CD1c-positive myeloid dendritic cell (primary cell): ENCODE data around the gene EFCAB11.
A peak's percentile ranks its signal among the peaks of the same experiment; 100 is the strongest.

ENCODE experiments used
- DNase-seq: peaks from one replicate; pipeline ENCODE4 v3.0.0-alpha.2; 2016; ENCODE audit errors: extremely low spot score

The EFCAB11 gene, protein sequence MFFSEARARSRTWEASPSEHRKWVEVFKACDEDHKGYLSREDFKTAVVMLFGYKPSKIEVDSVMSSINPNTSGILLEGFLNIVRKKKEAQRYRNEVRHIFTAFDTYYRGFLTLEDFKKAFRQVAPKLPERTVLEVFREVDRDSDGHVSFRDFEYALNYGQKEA

DNA sequence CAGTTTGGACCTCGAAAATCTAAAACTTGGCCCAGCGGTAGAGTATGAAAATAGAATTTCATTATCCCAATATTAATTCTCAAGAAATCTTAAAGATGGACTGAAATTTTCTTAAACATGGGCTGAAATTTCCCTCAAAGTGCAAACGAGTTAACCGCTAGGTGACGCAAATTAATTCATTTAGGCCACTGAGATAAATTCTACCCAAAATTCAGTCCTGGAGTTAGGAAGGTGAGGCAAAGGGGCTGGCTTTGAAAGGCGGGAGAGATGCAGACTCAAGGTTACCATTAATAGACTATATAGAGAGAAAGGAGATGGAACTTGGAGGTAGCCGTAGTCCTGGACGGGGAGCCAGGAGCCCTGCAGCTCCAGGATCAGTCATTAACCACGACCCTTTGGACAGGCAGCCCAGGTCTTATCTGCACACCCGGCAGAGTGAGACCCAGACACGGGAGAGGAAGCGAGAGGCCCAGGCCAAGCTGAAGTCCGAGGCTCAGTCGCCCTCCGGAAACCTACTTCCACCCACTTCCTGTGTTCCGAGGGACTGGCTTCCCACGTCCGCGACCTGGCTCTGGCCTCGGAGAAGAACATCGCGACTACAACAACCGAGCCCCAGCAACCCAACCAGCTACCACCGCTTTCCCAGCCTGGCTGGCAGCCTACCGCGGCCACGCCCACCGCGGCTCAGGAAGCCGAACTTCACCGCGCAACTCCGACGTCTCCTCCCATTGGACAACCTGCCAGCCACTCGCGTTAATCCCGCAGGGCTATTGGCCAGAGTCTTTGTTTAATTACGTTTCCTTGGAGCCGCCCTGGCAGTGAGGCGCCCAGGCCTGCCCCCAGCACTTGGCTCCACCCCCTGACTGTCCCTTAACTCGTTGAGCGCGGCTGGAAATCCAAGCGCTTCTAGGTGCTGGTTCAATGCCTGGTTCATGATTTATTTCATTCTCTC lies at the start of gene EFCAB11:
Gene EFCAB11, minus strand, starts transcription at position 661 of the 952 bp plus-strand sequence. Its CDS starts 70 bp downstream, at position 591.
- DNase-seq: peak; percentile 99

DNA sequence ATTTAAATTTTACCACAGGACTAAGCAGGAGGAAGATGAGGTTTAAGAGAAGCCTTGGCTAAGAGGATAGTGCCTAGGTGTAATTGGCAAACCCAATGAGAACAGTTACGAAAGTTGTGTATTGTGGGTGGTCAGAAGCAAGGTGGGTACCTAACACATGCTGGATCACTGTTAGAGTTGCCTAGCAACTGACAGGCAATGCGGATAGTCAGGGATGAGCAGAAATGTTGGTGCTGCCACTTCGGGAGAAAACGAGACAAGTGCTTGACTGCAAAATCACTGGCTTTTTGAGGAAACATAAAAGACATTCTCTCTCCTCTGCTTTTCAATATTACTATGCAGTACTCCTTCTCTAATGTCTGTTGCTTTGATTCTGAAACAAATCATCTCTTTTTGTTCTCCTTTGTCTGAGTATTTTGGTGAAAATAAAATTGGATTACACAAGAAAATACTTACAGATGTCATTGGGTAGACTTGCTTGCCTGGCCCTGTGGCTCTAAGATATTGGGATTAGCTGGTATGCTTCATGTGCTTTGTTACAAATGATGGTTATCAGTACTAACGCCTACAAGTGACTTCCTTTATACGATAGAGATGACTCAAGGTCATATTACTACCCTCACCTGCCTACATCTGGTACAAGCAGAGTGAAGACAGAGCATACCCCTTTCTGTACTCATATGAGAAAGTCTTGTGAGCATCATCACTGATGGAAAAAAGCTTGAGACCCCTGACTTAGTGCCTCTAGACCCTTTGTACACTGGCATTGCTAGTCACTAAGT lies 49.2 kb upstream of the EFCAB11 start:
- no peak for DNase-seq

DNA sequence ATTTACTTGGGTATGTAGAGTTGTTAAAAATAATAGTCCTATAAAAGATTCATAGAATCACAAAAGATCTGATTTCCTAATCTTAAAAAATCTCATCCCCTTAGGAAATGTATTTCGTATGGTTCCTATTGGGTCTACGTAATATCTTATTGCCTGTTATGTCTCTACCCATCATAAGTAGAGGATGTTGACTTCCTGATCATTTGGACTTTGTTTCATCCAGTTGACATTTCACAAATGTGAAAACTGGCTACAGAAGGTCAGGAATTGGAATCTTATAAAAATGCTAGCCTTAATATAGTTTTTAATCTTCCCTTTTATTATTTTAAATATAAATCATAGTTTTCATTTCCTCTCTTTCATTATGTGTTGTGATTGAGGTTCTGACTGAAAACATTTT lies 46.4 kb upstream of the EFCAB11 start:
- no peak for DNase-seq

DNA sequence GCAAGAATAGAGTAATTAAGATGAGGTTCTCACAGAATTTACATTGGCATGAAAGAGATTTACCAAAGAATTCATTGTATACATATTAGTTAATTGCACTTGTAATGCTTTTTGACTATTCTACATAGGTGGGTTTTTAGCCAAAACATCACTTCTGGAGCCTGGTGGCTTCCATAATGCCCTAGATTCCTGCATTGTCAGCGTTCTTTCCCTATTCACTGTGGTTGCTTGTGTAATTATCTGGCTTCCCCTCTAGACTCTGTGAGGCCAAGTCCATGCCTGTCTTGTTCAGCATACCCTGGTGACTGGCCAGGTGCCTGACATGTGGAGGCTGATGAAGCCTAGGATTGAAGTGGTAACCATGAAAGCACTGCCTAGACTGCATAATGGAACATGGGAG lies 42.4 kb upstream of the EFCAB11 start:
- DNase-seq: no peak

DNA sequence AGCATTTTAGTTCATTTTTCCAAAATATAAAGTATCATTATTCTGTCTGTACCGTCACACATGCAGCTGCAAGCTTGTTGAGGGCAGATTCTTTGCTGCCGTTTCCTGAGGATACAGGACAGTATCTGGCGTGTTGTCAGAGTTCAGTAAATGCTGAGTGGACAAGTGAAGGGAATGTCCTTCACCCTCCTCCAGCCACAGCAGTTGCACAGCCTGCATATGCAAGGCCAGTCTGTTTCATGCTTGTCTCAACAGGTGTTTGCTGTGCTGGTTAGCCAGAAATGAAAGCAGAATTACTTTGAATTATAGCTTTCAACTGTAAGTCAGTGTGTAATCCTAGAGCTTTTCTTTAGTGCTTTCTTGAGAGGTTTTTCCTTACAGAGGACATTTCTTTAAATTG lies 37.7 kb upstream of the EFCAB11 start:
- no peak for DNase-seq

DNA sequence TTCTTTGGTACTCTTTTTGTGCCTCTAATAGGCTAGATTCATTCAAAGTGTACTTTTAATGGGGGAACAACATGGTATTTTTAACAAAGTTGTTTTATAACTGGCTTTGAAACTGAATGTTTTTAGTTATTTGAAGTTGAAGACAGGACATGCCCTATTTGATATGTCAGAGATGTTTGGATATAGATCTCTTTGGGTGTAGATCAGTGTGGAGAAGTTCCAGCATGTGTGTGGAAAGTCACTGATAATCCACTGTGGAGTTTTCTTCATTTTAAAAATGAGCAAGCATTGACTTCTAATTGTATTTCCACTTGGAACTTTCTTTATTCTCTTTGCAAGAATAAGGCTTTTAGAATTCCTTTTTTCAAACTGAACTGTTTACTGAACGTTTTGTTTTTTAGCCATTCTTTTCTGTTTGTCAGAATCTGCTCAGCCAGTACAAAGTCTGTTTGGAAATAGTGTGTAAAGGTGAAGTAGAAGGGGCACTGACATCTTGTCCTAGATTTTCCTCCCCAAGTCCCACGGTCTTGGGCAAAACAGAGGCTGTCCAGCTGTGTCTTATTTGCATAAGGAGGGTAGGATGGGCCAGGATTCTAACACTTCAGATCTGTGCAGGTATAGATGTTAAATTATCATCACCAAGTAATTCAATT lies 36.2 kb upstream of the EFCAB11 start:
- no peak for DNase-seq

DNA sequence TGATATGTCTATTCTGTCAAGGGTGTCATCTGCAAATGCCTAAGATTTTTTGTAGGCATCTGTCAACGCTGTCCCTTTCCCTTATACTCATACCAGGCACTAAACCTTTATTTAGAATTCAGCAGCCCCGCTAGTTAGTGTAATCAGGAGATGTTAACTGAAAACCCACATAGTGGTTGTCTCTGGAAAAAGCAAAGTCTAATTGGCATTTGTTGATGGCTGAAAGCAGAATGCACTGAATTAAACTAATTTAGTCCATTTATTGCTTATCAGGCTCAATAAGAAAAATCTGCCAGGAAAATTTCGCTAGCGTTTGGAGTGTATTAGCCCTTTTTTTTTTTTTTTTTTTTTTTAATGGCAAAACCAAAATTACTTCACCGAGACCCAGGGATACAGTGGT lies 35.7 kb upstream of the EFCAB11 start:
- no peak for DNase-seq

DNA sequence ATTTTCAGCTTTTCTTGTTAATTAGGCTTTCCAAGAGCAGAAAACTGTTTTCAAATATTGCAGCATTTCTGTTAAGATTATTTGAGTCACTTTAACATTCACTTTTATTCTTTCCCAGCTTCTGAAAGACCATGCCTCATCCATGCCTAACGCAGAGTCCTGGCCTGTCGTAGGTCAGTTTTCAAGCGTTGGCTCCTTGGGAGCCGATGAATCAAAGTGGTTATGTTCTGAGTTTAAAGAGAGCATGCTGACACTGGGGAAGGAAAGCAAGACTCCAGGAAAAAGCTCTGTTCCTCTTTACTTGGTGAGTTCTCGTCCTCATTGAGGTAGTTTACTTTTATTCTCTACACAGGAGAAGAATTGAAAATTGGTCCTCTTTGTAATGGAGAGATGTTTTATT lies 34.3 kb upstream of the EFCAB11 start:
- DNase-seq: no peak

DNA sequence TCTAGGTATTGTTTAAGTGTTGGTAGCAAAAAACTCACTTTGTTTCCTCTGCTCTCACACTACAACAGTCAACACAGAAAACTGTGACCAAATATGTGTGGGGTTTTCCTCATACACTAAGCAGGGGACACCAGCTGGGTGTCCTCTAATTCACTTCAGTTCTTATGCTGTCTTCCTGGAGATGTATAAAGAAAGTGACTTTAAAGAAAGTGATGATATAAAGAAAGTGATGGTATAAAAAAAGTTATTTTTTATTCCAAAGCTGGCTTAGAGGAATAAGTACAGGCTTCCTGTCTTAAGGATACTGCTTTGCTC lies 32.6 kb upstream of the EFCAB11 start:
- no peak for DNase-seq

DNA sequence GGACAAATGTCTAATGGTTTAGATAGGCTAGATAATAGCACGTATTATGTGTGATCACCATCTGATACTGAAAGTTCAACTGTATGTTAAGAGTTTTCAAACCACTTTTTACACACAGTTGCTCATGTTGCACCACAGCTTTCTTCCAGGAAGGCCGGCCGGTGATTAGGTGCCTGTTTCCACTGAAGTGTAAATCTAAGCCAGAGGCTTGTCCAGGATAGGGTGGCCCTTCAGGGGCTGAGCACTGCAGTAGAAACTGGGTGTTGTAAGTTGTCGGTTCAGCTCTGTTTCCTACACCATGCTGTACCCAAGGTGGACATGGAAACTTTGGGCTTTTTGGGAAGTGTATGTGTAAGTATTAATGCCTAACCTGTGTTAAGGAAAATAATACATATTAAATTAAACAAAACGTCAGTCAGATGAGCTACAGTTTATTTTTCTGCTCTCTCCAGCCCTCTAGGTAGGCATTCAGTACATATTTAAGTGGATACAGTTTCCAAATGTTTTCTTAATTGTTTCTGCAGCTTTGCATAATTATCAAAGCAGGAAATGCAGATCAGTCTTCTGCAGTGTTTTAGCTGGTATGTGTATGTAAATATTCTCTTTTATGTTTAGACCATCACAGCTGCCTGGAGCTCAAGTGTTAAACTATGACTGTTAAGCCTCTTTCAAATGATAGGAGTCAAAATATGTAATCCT lies 32.1 kb upstream of the EFCAB11 start:
- DNase-seq: no peak

DNA sequence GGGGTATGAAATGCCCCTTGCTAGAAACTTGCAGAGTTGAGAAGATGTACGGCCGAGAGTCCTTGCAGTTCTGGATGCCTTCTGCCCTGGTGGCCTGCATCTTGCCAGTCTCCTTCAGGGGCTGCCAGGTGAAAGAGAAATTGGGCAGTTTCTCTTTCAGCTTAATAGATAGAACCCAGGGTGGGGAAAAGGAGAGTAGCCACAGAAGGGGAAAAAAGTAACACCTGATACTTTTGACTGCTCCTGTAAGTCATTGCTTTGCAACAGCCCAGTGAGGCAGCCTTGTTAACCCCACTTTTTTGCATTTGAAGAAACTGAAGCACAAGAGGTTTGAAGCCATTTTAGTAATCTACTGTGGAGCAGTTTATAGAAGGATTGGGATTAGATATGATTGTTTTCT lies 28.8 kb upstream of the EFCAB11 start:
- no peak for DNase-seq

DNA sequence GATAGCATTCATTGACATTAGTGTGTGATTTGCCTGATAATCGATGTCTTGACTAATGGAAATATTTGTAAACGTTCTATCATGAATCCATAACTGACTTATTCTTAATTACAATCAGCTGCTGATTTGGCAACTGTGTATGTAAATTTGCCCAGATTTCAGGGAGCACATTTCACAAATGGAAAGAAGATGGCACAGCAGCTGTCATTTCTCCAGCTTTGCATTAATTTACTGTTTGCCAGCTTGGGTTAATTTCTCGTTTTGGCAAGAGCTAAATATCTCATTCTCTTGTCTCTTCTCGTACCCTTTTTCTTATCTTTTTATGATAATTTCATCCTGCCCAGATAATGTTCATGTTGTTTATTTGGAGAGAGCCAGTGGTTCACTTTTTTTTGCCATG lies 24.1 kb upstream of the EFCAB11 start:
- no peak for DNase-seq

DNA sequence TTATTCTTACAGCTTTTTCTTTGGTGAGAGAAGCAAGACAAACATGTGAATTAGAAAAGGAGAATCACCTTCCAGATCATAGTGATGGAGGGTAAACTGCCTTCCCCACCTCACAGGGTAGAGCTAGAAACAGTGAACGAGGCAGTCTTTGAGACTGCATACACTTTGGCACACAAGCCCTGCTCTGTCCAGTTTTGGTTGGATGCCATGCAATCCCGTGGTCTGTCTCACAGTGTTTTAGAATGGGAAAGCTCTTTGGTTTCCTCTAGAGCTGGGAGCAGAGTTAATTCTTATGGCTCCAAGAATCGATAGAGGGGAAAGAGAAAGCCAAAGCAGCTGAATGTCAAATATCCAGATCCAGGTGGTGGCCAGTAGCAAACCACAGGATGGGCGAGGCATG lies 23.1 kb upstream of the EFCAB11 start:
- DNase-seq: no peak

DNA sequence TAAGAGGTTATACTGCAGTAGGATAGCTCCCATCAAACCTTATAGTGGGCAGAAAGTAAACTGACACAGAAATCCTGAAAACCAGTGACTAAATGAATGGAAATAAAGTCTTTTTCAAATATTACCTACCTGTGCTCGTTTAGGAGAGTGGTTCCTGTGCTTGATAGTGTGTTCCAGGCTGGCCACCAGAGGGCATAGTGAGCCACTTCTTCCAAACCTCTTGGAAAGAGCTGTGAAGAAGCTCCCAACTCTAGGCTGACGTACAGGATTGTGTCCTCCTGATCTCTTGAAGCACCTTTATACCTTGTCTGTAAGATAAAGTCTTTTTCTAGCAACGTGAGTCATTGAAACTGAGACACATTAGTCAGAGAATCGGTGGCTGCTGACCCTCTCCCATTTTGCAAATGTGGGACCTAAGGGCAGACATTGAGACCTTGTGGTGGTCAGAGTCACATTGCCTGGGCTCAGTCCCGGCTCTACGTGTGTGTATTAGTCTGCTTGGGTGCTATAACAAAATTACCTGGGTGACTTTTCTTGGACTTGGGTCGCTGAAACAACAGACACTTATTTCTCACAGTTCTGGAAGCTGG lies 18.8 kb upstream of the EFCAB11 start:
- peak; percentile 69 for DNase-seq

DNA sequence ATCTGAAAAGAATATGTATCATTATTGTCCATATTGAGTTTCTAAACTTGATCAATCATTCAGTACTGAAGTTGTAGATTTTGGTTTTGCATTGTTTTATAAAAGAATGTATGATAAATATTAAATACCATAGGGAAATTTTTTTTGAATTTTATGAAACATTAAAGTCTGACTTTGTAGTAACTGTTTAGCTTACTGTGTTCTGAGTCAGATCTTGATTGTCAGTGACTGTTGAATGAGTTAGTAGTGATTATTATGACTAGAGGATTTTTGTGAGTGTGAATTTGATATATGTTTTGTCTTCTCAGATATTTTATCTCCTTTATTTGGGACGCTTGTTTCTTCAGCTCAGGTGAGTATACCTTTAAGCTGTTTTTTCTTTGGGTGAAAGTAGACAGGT lies 11.3 kb upstream of the EFCAB11 start:
- no peak for DNase-seq

DNA sequence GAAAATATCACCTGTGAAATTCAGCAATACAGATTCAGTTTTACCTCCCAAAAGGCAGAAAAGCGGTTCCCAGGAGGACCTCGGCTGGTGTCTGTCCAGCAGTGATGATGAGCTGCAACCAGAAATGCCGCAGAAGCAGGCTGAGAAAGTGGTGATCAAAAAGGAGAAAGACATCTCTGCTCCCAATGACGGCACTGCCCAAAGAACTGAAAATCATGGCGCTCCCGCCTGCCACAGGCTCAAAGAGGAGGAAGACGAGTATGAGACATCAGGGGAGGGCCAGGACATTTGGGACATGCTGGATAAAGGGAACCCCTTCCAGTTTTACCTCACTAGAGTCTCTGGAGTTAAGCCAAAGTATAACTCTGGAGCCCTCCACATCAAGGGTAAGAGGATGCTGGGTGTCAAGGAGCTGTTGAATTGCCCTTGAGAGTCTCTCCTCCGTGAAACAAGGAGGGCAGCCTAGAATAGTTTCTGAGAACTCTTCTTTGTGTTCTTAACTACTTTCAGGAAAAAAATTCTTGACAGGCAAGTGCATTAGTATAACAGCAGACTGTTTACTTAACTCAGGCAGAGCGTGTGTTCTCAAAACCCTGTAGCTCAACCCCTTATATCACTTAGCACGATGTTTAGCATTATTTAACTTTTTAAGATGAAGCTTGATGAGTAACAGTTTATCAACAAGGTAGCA lies 8.9 kb upstream of the EFCAB11 start:
- DNase-seq: no peak

DNA sequence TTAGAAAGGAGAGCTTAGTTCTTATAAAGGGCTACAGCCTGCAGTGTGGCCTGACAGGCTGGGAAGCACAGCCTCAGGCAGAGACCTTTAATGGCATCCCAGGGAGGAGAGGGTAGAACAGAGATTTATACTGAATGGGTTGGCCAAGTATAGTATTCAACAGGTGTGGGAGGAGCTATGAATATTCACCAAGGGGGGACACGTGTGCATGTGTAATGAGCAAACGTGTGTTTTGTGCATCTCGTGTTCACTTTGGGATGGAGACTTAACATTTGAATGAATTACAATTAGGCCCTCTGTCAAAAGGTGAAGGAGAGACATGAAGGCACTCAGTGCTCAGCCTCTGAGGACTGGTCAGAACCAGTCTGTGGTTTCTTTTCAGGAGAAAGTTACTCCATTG lies 6.4 kb upstream of the EFCAB11 start:
- DNase-seq: no peak

DNA sequence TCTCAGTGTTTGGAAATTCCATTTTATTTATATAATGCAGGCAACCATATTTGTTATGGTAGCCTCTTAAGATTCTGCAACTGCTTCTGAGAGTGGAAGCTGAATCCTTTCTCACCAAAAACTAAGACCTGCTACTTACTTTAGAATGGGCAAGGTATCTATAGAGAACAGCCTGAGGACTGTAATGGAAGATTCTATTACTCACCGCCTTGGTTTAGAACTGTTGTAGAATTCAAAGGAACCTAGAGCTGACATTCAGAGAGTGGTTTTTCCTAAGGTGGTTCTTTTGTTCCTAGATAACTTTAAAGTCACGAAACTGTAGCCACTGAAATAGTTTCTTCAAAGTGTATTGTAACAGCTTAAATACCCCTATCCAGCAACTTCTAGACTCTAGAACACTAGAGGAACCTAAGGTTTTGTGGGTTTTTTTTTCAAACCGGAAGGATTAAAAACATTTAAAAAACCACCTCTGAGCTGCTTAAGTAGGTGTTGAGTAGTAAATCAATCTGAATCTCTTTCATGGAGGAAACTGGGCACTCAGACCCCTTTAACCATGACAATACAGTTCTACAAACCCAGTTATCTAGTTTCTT lies 5.4 kb upstream of the EFCAB11 start:
- DNase-seq: no peak

DNA sequence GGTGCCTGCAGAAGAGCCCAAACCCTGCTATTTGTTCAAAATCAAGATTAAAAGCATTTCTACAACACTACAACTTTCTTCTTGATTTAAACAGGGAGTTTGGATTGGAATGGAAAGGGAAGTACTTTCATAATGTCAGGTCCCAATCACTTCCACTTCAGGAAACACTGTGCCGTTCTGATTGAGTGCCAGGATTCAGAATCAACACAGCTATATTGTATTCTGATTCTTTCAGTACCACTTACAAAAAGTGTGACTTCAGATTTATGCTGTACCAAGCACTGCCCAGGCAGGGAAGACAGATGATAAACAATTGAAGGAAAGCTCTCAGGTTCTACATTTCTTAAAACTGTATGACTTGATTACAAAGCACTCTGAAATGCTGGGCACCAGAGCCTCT lies 4.4 kb upstream of the EFCAB11 start:
- DNase-seq: peak; percentile 11

DNA sequence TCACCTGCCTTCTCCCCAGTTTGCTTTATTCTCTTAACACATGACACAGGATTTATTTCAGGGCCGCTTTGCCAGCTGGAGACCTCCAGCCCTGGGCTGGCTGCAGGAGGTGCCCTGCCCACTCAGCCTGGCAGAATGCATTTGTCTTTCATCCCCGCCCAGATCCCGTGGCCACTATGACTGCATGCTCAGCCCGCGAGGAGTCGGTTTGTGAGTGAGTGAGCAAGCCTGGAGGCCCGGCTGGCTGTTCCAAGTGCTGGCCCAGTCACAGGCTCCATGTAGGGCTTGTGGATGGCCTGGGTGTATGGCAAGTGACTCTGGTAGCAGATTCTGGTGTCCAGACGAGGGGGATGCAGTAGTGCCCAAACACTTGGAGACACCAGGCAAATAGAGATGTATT lies 3.3 kb upstream of the EFCAB11 start:
- DNase-seq: no peak
